GM12878 (cell line): ENCODE data around the gene FBXO5. TPM values are rescaled to one million over a fixed set of nuclear protein-coding genes. Genes with fewer than 3 reads are reported as not detected.

Source experiments
- ATAC-seq: fragments of 200-7000 bp; cut with Tn5 transposase; 3 replicates; pipeline ENCODE4 v1.9.1; 2020; ENCODE audit warnings: mild to moderate bottlenecking, moderate library complexity
- BruUV-seq: library from RNA; stranded (reverse); fragments of 400-500 nt; replicated peaks from 2 replicates; lab custom pipeline; 2021; lab: Mats Ljungman, UMichigan
- CTCF ChIA-PET: fragments of 300-600 bp; sonication (Branson Sonifier 250); formaldehyde crosslinking; extraction: SDS; loops from one replicate; lab custom pipeline; 2021; ENCODE audit warnings: inconsistent platforms; lab: Yijun Ruan, JAX
- POLR2A ChIA-PET: fragments of 350-600 bp; formaldehyde crosslinking; extraction: SDS; loops from one replicate; lab custom pipeline; 2021; ENCODE audit warnings: inconsistent platforms; lab: Charles Lee
- RAD21 ChIA-PET: fragments of 300-600 bp; sonication (Branson Sonifier 250); formaldehyde crosslinking; loops from one replicate; lab custom pipeline; 2023; ENCODE audit warnings: antibody characterized with exemption; ENCODE audit not compliant: unreplicated experiment; lab: Charles Lee
- SMC1A ChIA-PET: fragments of 300-600 bp; sonication (Branson Sonifier 250); formaldehyde crosslinking; loops from one replicate; lab custom pipeline; 2023; ENCODE audit not compliant: unreplicated experiment, uncharacterized antibody; lab: Charles Lee
- DNase-seq: peaks from one replicate; pipeline ENCODE4 v3.0.0-alpha.2; 2011; ENCODE audit warnings: low read depth, low spot score
- FAIRE-seq: peaks from 3 replicates; lab custom pipeline; 2011; peaks lifted over from hg19 to GRCh38; lab: Jason Lieb, UNC
- H2AFZ ChIP-seq: 2 replicates; pipeline ENCODE4 v1.6.0; 2011; ENCODE audit warnings: low read depth, low read length, control low read depth; ENCODE audit not compliant: control insufficient read depth
- H3K27ac ChIP-seq: 2 replicates; pipeline ENCODE4 v1.5.1; 2011; ENCODE audit warnings: control low read depth; ENCODE audit not compliant: control insufficient read depth, insufficient read depth
- H3K27me3 ChIP-seq, 2 experiments: replicated peaks in 1 of 2; 2 replicates each; pipeline versions ENCODE4 v1.6.0 to v1.6.1; 2011; ENCODE audit warnings: low read length in 1 of 2; ENCODE audit not compliant: control insufficient read depth in 2 of 2, insufficient read depth in 2 of 2
- H3K36me3 ChIP-seq, 2 experiments: 2 replicates each; pipeline ENCODE4 v1.5.1; 2011; ENCODE audit warnings: low read length in 1 of 2; ENCODE audit not compliant: control insufficient read depth in 2 of 2, insufficient read depth in 2 of 2
- H3K4me1 ChIP-seq: 2 replicates; pipeline ENCODE4 v1.6.1; 2011; ENCODE audit warnings: mild to moderate bottlenecking, low read length, moderate library complexity, mixed read lengths; ENCODE audit not compliant: control insufficient read depth, insufficient read depth
- H3K4me2 ChIP-seq: 2 replicates; pipeline ENCODE4 v1.6.0; 2011; ENCODE audit warnings: control low read depth; ENCODE audit not compliant: control insufficient read depth, insufficient read depth
- H3K4me3 ChIP-seq: fragments of 200-600 bp; sonication (generic); 2 replicates; pipeline ENCODE4 v1.5.1; 2016
- H3K79me2 ChIP-seq: 2 replicates; pipeline ENCODE4 v1.6.0; 2011; ENCODE audit warnings: low read length; ENCODE audit not compliant: control insufficient read depth, insufficient read depth
- H3K9ac ChIP-seq: 2 replicates; pipeline ENCODE4 v1.8.0; 2011; ENCODE audit warnings: low read length, control low read depth, mixed read lengths; ENCODE audit not compliant: control insufficient read depth, insufficient read depth
- H3K9me3 ChIP-seq: replicated peaks from 3 replicates; pipeline ENCODE4 v1.5.1; 2011; ENCODE audit warnings: mild to moderate bottlenecking, low read length; ENCODE audit not compliant: control insufficient read depth, insufficient read depth
- H4K20me1 ChIP-seq: 2 replicates; pipeline ENCODE4 v1.6.0; 2011; ENCODE audit not compliant: control insufficient read depth, insufficient read depth
- CHD1 ChIP-seq: IDR thresholded peaks from 2 replicates; pipeline ENCODE4 v1.6.1; 2012; ENCODE audit warnings: low read depth, low read length, improper control_type of control experiment
- PAX8 ChIP-seq: fragments of 450-650 bp; IDR thresholded peaks from 2 replicates; pipeline ENCODE4 v1.6.1; 2017; ENCODE audit warnings: mild to moderate bottlenecking, moderate library complexity
- RAD21 ChIP-seq: IDR thresholded peaks from 2 replicates; pipeline ENCODE4 v1.6.1; 2011; ENCODE audit warnings: mild to moderate bottlenecking, low read depth, low read length, moderate library complexity; ENCODE audit not compliant: insufficient read depth
- SMC3 ChIP-seq: IDR thresholded peaks from 2 replicates; pipeline ENCODE4 v1.6.1; 2011; ENCODE audit warnings: low read length, improper control_type of control experiment, borderline replicate concordance
- WGBS: methylation state at CpG from one replicate; pipeline ENCODE4 v1.1.6; 2016; ENCODE audit warnings: low lambda C conversion rate; ENCODE audit not compliant: insufficient replicate concordance, insufficient coverage; ENCODE audit errors: missing lambda C conversion rate; 5-methylcytosine and 5-hydroxymethylcytosine counted together
- in situ Hi-C: fragments of 300-500 bp; cut with MboI; formaldehyde crosslinking; loops from 9 replicates; pipeline ENCODE4 v1.14.3; 2018; ENCODE audit warnings: mixed read lengths
- intact Hi-C: fragments of 100-400 bp; cut with micrococcal nuclease; formaldehyde crosslinking; loops from one replicate; pipeline ENCODE4 v1.14.2; 2022; ENCODE audit not compliant: unreplicated experiment
- polyA plus RNA-seq, 11 experiments: library from polyadenylated mRNA; depleted of rRNA in 4 of 11; unstranded in 6 of 11; stranded (reverse) in 5 of 11; fragments of >200 nt; fragmentation: Nextera tagmentation in 4 of 11; fragmentation: Illumina TruSeq in 1 of 11; extraction: Ambion mirVana in 4 of 11; extraction: Trizol in 1 of 11; gene quantifications; 1 replicate in 1 of 11; 2 replicates in 10 of 11; pipeline versions ENCODE4 v1.2.1 to v1.2.3, GENCODE V29; 2011 to 2016; ENCODE audit warnings: inconsistent platforms in 2 of 11, missing spikeins in 2 of 11, low read depth in 1 of 11
- total RNA-seq, 4 experiments: library from RNA; depleted of rRNA in 3 of 4; stranded (reverse); fragments of >200 nt in 3 of 4; fragmentation: Illumina TruSeq in 1 of 4; extraction: Trizol in 1 of 4; gene quantifications; 2 replicates each; pipeline versions ENCODE4 v1.2.1 to v1.2.3, GENCODE V29; 2013 to 2021
- TF ChIP-seq, protein P1 (sequence below): fragments of 450-650 bp; IDR thresholded peaks from 2 replicates; pipeline ENCODE4 v1.6.1; 2017; ENCODE audit warnings: low read depth, mild to moderate bottlenecking, moderate library complexity
- TF ChIP-seq, protein P2 (sequence below), 3 experiments: IDR thresholded peaks in 2 of 3; conservative IDR thresholded peaks in 1 of 3; 2 replicates each; pipeline ENCODE4 v1.5.1; 2011; ENCODE audit warnings: low read depth in 3 of 3, low read length in 3 of 3, mild to moderate bottlenecking in 3 of 3, control low read depth in 2 of 3, moderate library complexity in 2 of 3, inconsistent platforms in 1 of 3, mixed read lengths in 1 of 3; ENCODE audit not compliant: control insufficient read depth in 2 of 3, insufficient read depth in 1 of 3; ENCODE audit errors: extremely low read depth in 1 of 3

The FBXO5 gene
- total and polyA plus RNA-seq, 10 of the 15 experiments (the other 5 are each of a cell fraction or from before 2014, with no cell fraction given) = 13.6 to 62.2 (median 37.7) TPM

GRCh38 chr6:152952866-152953509 is 29.9 kb downstream of the FBXO5 start:
- Histone ChIP-seq H3K27ac (no peak overlapping the region), H4K20me1 (no peaks in the 10 kb centered on the region), H3K9ac (no peak overlapping the region), H3K4me2 (no peak overlapping the region), H3K79me2 (no peaks in the 10 kb centered on the region), H3K9me3 (no peaks in the 10 kb centered on the region), H3K27me3 (no peaks in the 10 kb centered on the region), H3K4me3 (no peak overlapping the region), H3K36me3 (no peaks in the 10 kb centered on the region), H2AFZ (no peak overlapping the region), H3K4me1 (no peaks in the 10 kb centered on the region)
- 57% methylated on average over 7 of the region's 7 CpGs for WGBS
- intact Hi-C loops (loop anchor here (5.0 kb wide), 1 partner anchor 401 kb away; no protein-coding TSS in a partner anchor), in situ Hi-C loops (no loop called here)
- BruUV-seq = no TSS peak
- FAIRE-seq (no peak), DNase-seq (no peak), ATAC-seq (peak; percentile 47; the same call in 1 of the 3 replicates)
- TF ChIP-seq CHD1 = no peak
- TF ChIP-seq PAX8 = no peak
- peak; percentile 46; the same call in 1 of the 2 replicates for TF ChIP-seq SMC3
- peak; percentile 49 for TF ChIP-seq RAD21
- TF ChIP-seq, protein P1, sequence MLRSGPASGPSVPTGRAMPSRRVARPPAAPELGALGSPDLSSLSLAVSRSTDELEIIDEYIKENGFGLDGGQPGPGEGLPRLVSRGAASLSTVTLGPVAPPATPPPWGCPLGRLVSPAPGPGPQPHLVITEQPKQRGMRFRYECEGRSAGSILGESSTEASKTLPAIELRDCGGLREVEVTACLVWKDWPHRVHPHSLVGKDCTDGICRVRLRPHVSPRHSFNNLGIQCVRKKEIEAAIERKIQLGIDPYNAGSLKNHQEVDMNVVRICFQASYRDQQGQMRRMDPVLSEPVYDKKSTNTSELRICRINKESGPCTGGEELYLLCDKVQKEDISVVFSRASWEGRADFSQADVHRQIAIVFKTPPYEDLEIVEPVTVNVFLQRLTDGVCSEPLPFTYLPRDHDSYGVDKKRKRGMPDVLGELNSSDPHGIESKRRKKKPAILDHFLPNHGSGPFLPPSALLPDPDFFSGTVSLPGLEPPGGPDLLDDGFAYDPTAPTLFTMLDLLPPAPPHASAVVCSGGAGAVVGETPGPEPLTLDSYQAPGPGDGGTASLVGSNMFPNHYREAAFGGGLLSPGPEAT = no peak
- TF ChIP-seq, protein P2, sequence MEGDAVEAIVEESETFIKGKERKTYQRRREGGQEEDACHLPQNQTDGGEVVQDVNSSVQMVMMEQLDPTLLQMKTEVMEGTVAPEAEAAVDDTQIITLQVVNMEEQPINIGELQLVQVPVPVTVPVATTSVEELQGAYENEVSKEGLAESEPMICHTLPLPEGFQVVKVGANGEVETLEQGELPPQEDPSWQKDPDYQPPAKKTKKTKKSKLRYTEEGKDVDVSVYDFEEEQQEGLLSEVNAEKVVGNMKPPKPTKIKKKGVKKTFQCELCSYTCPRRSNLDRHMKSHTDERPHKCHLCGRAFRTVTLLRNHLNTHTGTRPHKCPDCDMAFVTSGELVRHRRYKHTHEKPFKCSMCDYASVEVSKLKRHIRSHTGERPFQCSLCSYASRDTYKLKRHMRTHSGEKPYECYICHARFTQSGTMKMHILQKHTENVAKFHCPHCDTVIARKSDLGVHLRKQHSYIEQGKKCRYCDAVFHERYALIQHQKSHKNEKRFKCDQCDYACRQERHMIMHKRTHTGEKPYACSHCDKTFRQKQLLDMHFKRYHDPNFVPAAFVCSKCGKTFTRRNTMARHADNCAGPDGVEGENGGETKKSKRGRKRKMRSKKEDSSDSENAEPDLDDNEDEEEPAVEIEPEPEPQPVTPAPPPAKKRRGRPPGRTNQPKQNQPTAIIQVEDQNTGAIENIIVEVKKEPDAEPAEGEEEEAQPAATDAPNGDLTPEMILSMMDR (IDR thresholded peaks at IDR 0.05 in 2 of 3, conservative IDR thresholded peaks at IDR 0.05 in 1 of 3; ENCODE audit: control insufficient read depth in 2 of 3, extremely low read depth in 1 of 3, insufficient read depth in 1 of 3, low read depth in 3 of 3, low read length in 3 of 3) = peak; percentile 32 to 55 (median 52); a peak in 5 of 6 replicates
- SMC1A ChIA-PET = interaction anchor here (1.0 to 1.9 kb wide), 4 partner anchors 45 to 359 kb away, joined by 3 to 15 read pairs (median 4); no protein-coding TSS in a partner anchor
- CTCF ChIA-PET = interaction anchor here (1.2 to 2.5 kb wide), 5 partner anchors 10 to 205 kb away, joined by 3 to 9 read pairs (median 7); no protein-coding TSS in a partner anchor
- RAD21 ChIA-PET = interaction anchor here (2.4 kb wide), 1 partner anchor 73 kb away, joined by 15 read pairs; no protein-coding TSS in a partner anchor
- POLR2A ChIA-PET = no interaction called here
